ENCODE results near the gene SEMA6B.

Gene SEMA6B

DNA sequence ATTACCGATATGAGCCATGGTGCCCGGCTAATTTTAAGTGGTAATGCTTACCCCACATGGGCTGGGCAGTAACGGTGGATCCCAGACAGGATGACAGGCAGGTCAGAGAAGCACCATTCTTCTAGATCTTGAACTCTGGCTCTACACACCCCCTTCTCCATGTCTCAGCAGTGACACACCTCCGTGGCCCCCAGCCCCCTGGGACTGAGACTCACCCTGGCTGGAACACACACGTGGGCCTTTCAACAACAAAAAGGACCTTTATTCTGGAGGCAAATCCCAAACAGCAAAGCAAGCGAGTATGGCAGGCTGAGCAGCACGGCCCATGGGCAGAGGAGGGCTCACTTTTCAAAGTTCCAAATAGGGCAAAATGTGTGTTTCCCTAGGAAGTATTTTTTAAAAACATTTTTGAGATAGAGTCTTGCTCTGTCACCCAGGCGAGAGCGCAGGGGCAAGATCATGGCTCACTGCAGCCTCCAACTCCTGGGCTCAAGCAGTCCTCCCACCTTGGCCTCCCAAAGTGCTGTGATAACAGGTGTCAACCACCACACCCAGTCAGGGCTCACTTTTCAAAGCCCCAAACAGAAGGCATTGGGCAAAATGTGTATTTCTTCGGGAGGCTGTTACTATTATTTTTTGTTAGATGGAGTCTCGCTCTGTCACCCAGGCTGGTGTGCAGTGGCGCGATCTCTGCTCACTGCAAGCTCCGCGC lies 37.0 kb downstream of the SEMA6B start:
- no peak for DNase-seq

DNA sequence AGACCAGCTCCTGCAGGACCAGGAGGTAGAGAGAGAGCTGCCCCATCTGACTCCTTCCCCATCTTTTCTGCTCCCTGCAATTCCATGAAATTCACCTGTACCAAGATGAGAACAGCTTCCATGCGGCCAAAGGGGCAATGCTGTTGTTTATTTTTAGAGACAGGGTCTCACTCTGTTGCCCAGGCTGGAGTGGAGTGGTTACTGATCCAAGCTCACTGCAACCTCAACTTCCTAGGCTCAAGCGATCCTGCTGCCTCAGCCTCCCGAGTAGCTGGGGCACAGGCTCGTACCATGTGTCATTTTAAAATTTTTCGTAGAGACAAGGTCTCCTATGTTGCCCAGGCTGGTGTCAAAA lies 37.6 kb downstream of the SEMA6B start:
- no peak for DNase-seq

DNA sequence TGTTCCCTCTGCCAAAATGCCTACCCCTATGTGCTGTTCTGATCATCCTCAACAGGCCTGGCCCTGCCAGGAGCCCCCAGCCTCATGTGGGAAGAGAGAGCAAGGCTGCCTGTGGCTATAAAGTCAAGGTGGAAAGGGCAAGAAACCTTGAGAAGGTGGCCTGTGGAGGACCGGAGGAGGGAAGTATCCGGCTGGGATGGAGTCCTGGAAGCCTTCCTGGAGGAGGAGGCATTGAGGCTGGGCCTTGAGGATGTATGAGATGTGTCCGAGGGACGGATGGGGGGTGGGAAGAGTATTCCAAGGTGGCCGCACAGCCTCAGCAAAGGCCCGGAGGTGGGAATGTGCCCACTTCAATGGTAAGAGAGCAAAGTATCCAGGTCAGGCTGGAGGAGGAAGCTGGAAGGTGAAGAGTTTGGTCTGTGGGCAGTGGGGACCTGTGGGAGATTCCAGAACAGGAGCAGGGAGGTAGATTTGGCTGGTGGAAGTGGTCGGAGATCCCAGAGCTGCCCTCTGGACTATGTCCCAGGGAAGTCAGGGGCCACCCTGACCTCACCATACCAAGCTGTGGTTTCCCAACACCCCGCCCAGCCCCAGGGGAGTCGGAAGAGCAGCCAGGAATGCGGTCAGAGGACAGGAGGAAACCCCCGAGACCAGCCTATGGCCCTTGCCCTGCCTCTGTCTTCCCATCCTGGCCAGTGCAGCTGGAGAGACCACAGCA lies 38.2 kb downstream of the SEMA6B start:
- no peak for DNase-seq

DNA sequence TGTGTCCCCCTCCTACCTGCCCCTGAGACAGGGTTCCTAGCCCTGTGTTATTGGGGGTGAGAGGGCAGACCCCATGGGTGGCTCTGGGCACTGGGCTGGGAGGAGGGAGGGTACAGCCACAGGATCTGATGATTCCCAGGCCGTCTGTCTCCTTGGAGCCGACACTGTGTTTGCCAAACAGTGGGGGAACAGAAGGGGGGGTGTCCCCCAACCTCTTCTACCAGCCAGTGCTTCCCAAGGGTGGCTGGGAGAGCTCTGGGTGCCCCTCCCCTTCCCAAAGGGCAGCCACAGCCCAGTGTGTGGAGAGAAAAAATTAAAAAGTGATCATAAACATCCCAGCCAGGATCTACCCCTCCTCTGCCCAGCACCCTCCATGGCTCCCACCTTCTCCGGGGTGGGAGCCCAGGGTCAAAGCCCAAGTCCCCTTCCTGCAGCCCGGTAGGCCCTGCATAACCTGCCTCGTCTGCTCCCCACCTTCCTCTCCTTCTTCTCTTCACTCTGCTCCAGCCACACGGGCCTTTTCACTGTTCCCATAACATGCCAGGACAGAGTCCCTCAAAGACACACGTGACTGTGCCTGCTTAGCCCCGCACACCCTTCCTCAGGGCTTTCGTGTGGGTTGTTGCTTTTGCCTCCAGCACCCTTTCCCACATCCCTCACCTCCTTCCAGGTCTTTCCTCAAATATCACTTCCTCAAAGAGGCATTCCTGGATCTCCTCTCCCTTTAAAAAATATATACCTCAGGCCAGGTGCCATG lies 39.8 kb downstream of the SEMA6B start:
- DNase-seq = no peak

DNA sequence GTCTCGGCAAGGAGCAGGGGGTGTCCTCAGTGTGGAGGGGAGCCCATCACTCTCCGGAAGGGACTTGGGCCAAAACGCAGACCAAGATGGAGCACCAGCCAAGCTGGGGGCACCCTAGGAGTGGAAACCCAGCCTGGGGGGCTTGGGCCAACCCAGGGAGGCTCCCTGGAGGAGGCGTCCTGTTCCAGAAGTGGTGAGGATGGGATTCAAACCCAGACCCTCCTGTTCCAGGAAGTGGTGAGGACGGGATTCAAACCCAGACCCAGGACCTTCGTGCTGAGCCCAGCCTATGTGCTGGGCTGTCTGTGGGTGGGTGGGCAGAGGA lies 40.4 kb downstream of the SEMA6B start:
- no peak for DNase-seq

DNA sequence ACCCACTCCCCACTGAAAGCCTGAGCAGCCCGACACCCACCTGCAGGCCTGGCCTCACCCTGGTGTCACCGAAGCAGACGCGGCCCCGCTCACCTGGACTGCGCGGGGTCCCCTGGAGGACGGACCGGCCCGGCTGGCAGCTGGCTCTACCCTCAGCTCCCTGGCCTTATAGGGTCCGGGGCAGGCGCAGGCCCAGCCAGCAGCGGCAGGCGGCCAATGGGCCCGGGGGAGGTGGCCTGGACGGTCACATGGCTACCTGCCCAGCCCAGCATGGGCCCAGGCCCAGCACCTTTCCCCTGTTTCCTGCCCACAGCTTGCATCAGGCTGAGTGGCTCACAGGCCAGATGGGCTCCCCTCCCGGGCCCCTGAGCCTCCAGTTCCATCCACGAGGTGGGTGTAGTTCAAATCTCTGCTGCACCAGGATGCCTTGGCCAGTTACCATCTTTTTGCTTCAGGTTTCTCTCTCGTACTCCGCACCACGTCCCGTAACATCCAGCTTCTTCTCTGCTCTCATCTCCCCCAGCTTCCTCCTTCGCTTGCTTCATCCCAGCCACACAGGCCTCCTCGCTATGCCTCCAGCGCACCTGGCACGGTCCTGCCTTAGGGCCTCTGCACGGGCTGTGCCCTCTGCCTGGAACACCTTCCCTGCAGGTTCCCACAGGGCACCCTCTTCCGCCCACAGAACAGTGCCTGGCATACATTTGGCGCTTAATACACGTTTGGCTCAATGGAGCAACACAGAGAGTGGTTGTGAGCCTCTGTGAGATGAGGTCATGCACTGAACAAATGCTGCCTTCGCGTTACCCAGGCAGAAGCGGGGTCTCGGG lies 40.9 kb downstream of the SEMA6B start, which contains the start of gene PLIN4:
PLIN4 (minus strand) TSS at position 142 of the 827 bp plus-strand sequence. CDS start 214 bp downstream, outside the sequence.
- DNase-seq = peak; percentile 32

DNA sequence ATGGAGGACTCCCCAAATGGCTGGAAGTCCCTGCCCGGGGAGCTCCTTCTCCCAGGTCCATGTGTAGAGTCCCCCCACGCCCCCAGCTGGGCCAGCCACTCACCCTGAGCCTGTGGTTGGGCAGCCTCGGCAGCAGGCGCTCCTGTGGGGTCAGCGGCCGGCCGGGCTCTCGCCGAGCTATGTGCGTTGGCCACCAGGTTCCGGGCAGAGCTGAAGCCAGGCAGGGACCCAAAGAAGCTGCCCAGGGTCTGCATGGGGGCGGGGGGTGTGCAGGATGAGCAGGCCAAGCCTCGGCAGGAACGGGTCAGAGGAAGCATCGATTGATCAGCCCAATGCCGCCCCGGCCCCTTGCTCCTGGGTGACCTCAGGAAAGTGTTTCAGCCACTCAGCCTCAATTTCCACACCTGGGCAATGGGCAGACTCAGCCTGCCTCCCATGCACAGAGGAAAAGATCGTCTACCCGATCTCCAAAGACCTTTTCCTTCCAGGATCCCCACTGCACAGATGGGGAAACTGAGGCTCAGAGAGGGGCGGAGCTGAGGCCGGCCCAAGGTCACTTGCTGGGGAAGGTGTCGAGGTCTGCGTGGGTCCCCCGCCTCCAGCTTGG lies 41.9 kb downstream of the SEMA6B start:
- no peak for DNase-seq

DNA sequence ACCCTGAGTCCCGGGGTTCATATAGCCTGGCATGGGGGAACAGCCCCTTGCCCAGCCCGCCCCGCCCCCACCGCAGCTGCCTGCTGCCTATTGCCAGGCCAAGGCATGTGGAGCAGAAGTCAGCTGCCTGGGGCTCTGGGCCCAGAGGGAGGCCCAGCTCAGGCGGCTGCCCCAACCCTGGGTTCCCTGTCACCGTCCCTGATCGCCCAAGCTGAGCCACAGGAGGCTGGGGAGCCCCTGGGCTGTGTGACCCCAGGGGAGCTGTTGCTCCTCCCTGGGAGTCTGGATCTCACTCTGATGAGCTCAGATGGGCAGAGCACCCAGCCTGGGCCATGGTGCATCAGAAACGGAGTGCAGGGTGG lies 42.6 kb downstream of the SEMA6B start:
- no peak for DNase-seq

DNA sequence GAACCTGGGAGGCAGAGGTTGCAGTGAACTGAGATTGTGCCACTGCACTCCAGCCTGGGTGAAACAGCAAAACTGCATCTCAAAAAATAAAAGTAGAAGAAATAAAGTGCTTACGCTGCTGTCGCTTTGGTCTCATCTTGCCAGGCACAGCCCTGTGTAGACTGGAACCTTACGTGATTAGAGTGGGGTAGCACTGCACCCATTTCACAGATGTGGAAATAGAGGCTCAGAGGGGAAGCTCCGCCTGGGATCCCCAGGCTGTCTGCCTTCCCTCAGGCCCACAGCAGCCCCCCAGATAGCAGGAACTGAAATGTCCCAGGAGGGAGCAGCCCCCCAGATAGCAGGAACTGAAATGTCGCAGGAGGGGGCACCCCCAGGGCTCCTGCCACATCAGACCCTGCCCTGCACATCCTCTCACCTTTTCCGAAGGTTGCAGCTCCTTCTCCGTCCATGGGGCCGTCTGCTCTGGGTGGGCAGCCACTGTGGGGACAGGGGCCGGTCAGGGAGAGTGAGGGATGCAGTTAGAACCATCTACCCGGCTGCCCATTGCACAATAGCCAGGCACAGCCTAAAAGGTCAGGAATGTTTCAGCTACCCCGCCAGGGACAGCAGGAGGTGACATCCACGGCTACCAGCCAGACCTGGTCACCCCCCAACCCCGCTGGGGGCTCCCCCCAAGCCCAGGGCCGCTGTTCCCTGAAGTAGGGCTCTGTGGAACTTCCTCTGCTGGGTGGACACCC lies 43.1 kb downstream of the SEMA6B start:
- DNase-seq = no peak

DNA sequence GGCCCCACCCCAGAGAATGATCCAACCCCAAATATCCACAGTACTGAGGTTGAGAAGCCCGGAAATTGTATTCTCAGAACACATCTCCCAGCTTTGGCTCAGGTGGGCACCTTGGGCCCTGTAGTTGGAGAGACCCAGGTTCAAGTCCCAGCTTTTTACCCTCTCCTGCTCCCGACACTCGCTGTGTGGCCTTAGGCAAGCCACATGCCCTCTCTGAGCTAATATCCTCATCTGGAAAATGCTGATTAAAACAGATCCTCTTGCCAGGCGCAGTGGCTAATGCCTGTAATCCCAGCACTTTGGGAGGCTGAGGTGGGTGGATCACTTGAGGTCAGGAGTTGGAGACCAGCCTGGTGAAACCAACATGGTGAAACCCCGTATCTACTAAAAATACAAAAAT lies 43.8 kb downstream of the SEMA6B start:
- DNase-seq = no peak

DNA sequence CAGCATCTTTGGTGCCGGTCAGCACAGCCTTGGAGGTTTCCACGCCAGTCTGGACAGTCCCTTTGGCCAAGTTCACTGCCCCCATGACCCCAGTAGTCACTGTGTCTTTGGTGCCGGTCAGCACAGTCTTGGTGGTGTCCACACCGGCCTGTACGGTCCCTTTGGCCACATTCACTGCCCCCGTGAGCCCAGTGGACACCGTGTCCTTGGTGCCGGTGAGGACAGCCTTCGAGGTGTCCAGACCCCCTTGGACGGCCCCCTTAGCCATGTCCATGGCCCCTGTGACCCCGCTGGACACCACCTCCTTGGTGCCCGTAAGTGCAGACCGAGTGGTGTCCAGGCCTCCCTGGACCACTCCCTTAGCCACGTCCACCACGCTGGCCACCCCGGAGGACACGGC lies 46.2 kb downstream of the SEMA6B start:
- no peak for DNase-seq

DNA sequence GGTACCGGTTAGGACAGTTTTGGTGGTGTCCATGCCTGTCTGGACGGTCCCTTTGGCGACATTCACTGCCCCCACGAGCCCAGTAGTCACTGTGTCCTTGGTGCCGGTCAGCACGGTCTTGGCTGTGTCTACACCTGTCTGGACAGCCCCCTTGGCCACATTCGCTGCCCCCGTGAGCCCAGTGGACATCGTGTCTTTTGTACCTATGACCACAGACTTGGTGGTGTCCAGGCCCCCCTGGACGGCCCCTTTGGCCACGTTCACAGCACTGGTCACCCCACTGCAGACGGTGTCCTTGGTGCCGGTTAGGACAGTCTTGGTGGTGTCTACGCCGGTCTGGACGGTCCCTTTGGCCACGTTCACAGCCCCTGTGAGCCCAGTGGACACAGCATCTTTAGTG lies 47.4 kb downstream of the SEMA6B start:
- no peak for DNase-seq

DNA sequence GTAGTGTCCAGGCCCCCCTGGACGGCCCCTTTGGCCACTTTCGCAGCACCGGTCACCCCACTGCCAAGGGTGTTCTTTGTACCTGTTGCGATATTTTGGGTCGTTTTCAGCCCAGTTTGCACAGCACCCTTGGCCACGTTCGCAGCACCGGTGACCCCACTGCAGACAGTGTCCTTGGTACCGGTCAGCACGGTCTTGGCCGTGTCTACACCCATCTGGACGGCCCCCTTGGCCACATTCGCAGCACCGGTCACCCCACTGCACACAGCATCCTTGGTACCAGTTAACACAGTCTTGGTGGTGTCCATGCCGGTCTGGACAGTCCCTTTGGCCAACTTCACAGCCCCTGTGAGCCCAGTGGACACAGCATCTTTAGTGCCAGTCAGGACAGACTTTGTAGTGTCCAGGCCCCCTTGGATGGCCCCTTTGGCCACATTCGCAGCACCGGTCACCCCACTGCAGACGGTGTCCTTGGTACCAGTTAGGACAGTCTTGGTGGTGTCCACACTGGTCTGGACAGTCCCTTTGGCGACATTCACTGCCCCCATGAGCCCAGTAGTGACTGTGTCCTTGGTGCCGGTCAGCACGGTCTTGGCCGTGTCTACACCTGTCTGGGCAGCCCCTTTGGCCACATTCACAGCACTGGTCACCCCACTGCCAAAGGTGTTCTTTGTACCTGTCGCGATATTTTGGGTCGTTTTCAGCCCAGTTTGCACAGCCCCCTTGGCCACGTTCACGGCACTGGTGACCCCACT lies 48.0 kb downstream of the SEMA6B start:
- no peak for DNase-seq

DNA sequence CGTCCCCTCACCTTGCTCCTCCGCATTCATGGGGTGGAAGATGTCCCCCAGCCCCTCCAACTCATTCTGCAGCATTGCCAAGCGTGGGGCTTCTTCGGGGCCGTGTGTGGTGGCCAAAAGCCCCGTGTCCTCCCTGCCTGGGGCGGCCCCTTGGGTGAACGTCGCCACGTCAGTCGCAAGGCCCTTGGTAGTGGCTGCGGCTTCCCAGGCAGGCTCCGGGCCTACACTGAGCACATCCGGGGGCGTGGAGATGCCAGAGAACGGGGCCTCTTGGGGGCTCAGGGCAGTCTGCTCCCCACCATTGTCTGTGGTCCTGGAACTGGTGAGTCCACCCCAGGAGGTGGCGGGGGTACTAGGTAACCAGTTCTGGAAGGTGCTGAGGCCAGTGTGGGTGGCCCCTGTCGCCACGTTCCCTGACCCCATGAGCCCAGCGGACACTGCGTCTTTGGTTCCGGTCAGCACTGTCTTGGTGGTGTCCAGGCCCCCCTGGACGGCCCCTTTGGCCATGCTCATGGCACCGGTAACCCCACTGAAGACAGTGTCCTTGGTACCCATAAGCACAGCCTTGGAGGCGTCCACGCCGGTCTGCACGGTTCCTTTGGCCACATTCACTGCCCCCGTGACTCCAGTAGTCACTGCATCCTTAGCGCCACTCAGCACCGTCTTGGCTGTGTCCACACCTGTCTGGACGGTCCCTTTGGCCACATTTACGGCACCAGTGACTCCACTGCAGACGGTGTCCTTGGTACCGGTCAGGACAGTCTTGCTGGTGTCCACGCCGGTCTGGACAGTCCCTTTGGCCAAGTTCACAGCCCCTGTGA lies 48.8 kb downstream of the SEMA6B start:
- no peak for DNase-seq

DNA sequence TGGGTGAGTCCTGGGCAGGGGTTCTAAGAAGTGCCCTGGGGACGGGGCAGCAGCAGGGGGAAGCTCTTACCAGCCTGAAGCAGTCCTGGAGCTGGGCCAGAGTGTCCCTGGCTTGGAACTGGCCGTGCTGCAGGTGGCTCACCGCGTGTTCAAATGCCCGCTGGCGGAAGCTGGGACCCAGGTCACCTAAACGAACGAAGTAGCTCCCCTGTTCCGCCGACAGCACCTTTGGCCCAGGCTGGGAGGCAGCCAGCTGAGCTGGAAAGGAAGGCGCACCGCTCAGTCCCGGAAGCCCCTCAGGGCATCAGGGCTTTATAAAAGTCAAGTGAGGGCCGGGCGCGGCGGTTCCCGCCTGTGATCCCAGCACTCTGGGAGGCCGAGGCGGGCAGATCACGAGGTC lies 50.8 kb downstream of the SEMA6B start:
- no peak for DNase-seq

DNA sequence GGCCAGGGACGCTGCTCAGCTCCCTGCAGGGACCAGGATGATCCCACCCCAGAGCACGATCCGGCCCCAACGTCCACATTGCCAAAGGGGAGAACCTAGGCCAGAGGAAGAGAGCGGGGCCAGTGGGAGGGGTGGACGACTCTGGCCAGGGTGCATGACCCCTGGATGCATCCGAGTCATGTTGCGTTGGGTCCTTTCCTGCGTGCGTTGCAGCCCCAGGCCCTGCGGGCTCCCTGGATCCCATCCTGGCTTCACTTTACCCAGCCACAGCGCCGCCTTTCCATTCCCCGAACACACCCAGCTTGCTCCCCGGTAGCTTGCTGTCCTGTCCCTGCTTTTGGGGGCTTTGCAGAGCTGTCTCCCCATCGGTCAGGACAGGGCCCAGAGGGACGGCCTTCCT lies 51.7 kb downstream of the SEMA6B start:
- DNase-seq = no peak

DNA sequence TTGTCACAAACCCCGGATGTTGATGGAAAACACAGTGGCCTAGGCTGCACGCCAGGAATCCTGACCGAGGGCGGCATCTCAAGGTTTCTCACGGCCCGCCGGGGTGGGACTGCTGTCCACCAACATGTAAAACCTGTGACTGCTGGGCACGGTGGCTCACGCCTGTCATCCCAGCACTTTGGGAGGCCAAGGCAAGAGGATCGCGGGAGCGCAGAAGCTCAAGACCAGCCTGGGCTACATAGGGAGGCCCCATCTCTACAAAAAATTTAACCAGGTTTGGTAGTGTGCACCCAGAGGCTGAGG lies 52.4 kb downstream of the SEMA6B start:
- DNase-seq = no peak

DNA sequence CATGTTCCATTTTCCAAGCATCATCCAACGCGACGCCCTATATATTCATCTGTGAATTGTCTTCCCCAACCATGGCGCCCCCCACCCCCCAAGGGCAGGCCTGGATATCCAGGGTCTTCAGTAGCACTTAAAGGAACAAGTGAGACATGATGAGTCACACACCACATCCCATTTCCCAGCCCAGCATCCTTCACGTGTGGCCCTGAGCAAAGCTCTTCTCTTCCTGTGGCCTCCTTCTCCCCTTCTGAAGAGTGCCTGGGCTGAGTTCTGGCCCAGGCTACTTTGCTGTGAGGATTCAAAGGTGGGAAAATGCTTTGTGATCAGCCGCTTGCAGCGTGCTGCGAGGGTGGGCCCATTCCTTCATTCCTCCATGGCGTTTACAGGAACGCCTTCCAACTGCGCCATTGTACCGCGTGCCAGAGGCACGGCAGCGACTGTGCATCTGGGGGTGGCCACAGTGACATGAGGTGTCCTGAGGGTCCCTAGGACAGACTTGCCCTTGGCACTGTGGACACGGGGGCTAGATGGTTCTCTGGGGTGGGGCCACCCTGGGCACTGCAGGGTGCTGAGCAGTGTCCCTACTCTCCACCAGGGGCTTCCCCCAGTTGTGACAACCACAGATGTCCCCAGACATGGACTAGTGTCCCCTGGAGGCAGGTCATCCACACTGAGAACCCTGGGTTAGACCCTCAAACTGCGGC lies 52.9 kb downstream of the SEMA6B start:
- peak; percentile 71 for DNase-seq

DNA sequence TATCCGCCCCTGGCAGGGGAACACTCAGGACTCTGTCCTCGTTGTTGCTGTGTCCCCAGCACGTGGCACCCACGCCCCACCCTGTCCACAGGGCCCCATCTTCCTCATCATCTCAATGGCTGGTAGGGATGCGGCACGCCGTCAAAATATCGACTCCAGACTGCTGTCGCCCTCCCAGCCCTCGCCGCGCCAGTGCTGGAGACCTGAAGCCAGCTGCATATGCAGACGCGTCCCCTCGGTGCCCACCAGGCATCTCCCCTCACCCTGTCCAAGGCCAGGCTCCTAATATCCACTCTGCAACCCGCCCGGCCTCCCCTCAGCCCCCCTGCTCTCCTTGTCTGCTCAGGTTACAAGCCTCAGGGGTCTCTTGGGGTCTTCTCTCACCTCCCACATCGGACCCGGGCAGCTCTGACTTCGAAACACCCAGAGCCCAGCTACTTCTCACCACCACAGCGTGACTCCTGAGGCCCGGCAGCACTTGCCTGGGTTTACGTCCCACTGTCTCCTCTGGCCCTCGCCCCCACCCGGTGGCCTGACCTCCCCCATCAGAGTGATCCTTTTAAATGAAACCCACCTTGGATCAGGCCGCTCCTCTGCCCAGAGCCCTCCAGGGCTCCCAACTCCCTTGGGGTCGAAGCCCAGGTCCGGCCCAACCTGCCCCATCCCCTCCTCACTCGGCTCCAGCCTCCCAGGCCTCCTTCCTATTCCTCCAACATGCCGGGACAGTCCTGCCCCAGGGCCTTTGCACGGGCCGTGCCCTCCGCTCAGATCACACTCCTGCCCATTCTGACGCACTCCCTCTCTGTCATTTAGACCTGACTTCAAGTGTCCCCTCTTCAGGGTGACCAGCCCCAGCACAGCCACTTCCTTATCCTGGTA lies 53.7 kb downstream of the SEMA6B start:
- DNase-seq = no peak
